RWPE2 (cell line): ENCODE results near the gene SYT7.

Experiments used
- ATAC-seq: fragments of 200-7000 bp; cut with Tn5 transposase; 3 replicates; pipeline ENCODE4 v1.9.1; 2021; ENCODE audit warnings: low read depth
- DNase-seq: peaks from one replicate; pipeline ENCODE4 v3.0.0-alpha.2; 2020; ENCODE audit warnings: low spot score
- H3K27ac ChIP-seq: fragments of 450-650 bp; 2 replicates; pipeline ENCODE4 v1.5.1; 2017; ENCODE audit warnings: mild to moderate bottlenecking; ENCODE audit not compliant: poor library complexity, severe bottlenecking
- H3K27me3 ChIP-seq: fragments of 250-450 bp; sonication (Bioruptor Pico); 2 replicates; pipeline ENCODE4 v1.5.1; 2021; ENCODE audit warnings: mild to moderate bottlenecking, moderate library complexity; ENCODE audit not compliant: insufficient read depth, poor library complexity, severe bottlenecking
- H3K36me3 ChIP-seq: fragments of 250-450 bp; sonication (Bioruptor Pico); 2 replicates; pipeline ENCODE4 v1.5.1; 2020; ENCODE audit warnings: low read depth, mild to moderate bottlenecking, moderate library complexity
- H3K4me1 ChIP-seq: fragments of 250-450 bp; sonication (Bioruptor Pico); 2 replicates; pipeline ENCODE4 v1.5.1; 2021; ENCODE audit warnings: mild to moderate bottlenecking, moderate library complexity; ENCODE audit not compliant: insufficient read depth, poor library complexity, severe bottlenecking
- H3K4me3 ChIP-seq: fragments of 250-450 bp; sonication (Bioruptor Pico); 2 replicates; pipeline ENCODE4 v1.5.1; 2021; ENCODE audit warnings: mild to moderate bottlenecking, moderate library complexity; ENCODE audit not compliant: severe bottlenecking
- H3K9me3 ChIP-seq: fragments of 250-450 bp; sonication (Bioruptor Pico); 2 replicates; pipeline ENCODE4 v1.5.1; 2021; ENCODE audit warnings: mild to moderate bottlenecking, moderate library complexity; ENCODE audit not compliant: severe bottlenecking
- TF ChIP-seq, protein P1 (sequence below): fragments of 450-650 bp; IDR thresholded peaks from one replicate; pipeline ENCODE4 v1.5.1; 2017; ENCODE audit warnings: mild to moderate bottlenecking, moderate library complexity; ENCODE audit not compliant: poor library complexity, severe bottlenecking

SYT7 gene

GRCh38 chr11:61524963-61525587, 55.8 kb downstream of the SYT7 start:
- no peak overlapping the region for H3K27ac ChIP-seq
- ATAC-seq (no peak), DNase-seq (no peak)

GRCh38 chr11:61524446-61524845, 56.4 kb downstream of the SYT7 start:
- TF ChIP-seq, protein P1, sequence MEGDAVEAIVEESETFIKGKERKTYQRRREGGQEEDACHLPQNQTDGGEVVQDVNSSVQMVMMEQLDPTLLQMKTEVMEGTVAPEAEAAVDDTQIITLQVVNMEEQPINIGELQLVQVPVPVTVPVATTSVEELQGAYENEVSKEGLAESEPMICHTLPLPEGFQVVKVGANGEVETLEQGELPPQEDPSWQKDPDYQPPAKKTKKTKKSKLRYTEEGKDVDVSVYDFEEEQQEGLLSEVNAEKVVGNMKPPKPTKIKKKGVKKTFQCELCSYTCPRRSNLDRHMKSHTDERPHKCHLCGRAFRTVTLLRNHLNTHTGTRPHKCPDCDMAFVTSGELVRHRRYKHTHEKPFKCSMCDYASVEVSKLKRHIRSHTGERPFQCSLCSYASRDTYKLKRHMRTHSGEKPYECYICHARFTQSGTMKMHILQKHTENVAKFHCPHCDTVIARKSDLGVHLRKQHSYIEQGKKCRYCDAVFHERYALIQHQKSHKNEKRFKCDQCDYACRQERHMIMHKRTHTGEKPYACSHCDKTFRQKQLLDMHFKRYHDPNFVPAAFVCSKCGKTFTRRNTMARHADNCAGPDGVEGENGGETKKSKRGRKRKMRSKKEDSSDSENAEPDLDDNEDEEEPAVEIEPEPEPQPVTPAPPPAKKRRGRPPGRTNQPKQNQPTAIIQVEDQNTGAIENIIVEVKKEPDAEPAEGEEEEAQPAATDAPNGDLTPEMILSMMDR: no peak
- H3K27me3 ChIP-seq: no peaks in the 10 kb centered on the region
- no peak overlapping the region for H3K27ac ChIP-seq
- ATAC-seq: no peak
- no peak for DNase-seq
- H3K4me1 ChIP-seq: no peaks in the 10 kb centered on the region
- H3K9me3 ChIP-seq: no peaks in the 10 kb centered on the region
- no peak overlapping the region for H3K4me3 ChIP-seq
- H3K36me3 ChIP-seq: no peaks in the 10 kb centered on the region

More at GRCh38 chr11:61524963-61525587, 55.8 kb downstream of the SYT7 start:
- Histone ChIP-seq H3K9me3 (no peaks in the 10 kb centered on the region), H3K27me3 (no peaks in the 10 kb centered on the region), H3K36me3 (no peaks in the 10 kb centered on the region), H3K4me3 (no peak overlapping the region), H3K4me1 (no peaks in the 10 kb centered on the region)
- TF ChIP-seq, protein P1: no peak

GRCh38 chr11:61522881-61523280, 58.0 kb downstream of the SYT7 start:
- Histone ChIP-seq H3K9me3 (no peaks in the 10 kb centered on the region), H3K4me1 (no peaks in the 10 kb centered on the region), H3K4me3 (no peak overlapping the region), H3K27ac (no peak overlapping the region), H3K27me3 (no peaks in the 10 kb centered on the region), H3K36me3 (no peaks in the 10 kb centered on the region)
- ATAC-seq (no peak), DNase-seq (no peak)
- TF ChIP-seq, protein P1: no peak

- no peaks in the 10 kb centered on the region for H3K36me3 ChIP-seq
- no peaks in the 10 kb centered on the region for H3K27me3 ChIP-seq
- no peak overlapping the region for H3K4me3 ChIP-seq
- DNase-seq (no peak), ATAC-seq (no peak)
- no peak overlapping the region for H3K27ac ChIP-seq
- H3K4me1 ChIP-seq: no peaks in the 10 kb centered on the region
- H3K9me3 ChIP-seq: no peaks in the 10 kb centered on the region
- TF ChIP-seq, protein P1: no peak
Measured at GRCh38 chr11:61518032-61518795, 62.7 kb downstream of the SYT7 start.
